Cardiac muscle cell (in vitro differentiated cells and primary cell): ENCODE results near the gene ORM2. TPM values are rescaled to one million over a fixed set of nuclear protein-coding genes. Genes with fewer than 3 reads are reported as not detected.

Experiments used
- DNase-seq, 2 donors: peaks; one replicate each; pipeline versions ENCODE4 v3.0.0 to v3.0.0-alpha.2; 2010 to 2017; ENCODE audit warnings: low read depth in 1 of 2, low spot score in 1 of 2
- H3K27ac ChIP-seq: fragments of 200-600 bp; sonication (generic); 2 replicates; pipeline ENCODE4 v1.5.1; 2016
- H3K27me3 ChIP-seq: fragments of 200-600 bp; sonication (generic); 2 replicates; pipeline ENCODE4 v1.6.0; 2016; ENCODE audit warnings: control low read depth
- H3K36me3 ChIP-seq: fragments of 200-600 bp; sonication (generic); 2 replicates; pipeline ENCODE4 v1.5.1; 2016; ENCODE audit warnings: control low read depth
- H3K4me1 ChIP-seq: fragments of 200-600 bp; sonication (generic); 2 replicates; pipeline ENCODE4 v1.8.1; 2017; ENCODE audit warnings: low read depth, mild to moderate bottlenecking, mixed run types
- H3K4me3 ChIP-seq: fragments of 200-600 bp; sonication (generic); 2 replicates; pipeline ENCODE4 v1.5.1; 2016; ENCODE audit warnings: mild to moderate bottlenecking
- H3K9me3 ChIP-seq: fragments of 200-600 bp; sonication (generic); 2 replicates; pipeline ENCODE4 v1.5.1; 2017; ENCODE audit warnings: low read depth, mild to moderate bottlenecking, control low read depth
- CTCF ChIP-seq: IDR thresholded peaks from 2 replicates; pipeline ENCODE4 v1.5.1; 2012; ENCODE audit warnings: low read depth, mild to moderate bottlenecking, low read length
- polyA plus RNA-seq: library from polyadenylated mRNA; unstranded; fragments of >200 nt; fragmentation: Nextera tagmentation; extraction: Ambion mirVana; gene quantifications from 2 replicates; pipeline ENCODE4 v1.2.1, GENCODE V29; 2016
- total RNA-seq: library from RNA; depleted of rRNA; stranded (reverse); fragments of >200 nt; gene quantifications from 2 replicates; pipeline ENCODE4 v1.2.3, GENCODE V29; 2016

The ORM2 gene
- total and polyA plus RNA-seq, 2 experiments from 2014 or later = not detected

DNA sequence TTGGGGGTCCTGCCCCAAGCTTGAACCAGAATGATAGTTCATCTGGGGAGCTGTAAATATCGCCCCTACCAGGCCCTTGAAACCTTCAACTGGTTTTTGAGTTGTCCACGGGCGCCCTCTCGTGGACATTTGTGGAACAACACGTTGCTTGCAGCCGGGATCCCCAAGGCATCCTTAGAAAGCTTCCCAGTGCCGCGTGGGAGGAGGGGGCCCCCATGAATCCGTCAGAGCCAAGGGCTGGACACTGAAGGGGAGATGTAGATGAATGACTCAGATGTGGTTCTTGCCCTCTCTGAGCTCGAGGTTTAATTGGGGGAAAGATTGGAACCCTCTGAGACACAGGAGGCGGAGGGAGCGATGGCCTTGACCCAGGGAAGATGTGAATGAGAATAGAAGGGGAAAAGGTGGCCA, 38.6 kb upstream of the ORM2 start:
- H3K9me3 ChIP-seq = no peaks in the 10 kb centered on the region
- peaks cover 10% of the 10 kb centered on the region for H3K36me3 ChIP-seq
- no peak overlapping the region for H3K4me3 ChIP-seq
- TF ChIP-seq CTCF = peak; percentile 80
- no peaks in the 10 kb centered on the region for H3K4me1 ChIP-seq
- DNase-seq = peak; percentile 69 to 73
- no peak overlapping the region for H3K27ac ChIP-seq
- H3K27me3 ChIP-seq = no peaks in the 10 kb centered on the region

DNA sequence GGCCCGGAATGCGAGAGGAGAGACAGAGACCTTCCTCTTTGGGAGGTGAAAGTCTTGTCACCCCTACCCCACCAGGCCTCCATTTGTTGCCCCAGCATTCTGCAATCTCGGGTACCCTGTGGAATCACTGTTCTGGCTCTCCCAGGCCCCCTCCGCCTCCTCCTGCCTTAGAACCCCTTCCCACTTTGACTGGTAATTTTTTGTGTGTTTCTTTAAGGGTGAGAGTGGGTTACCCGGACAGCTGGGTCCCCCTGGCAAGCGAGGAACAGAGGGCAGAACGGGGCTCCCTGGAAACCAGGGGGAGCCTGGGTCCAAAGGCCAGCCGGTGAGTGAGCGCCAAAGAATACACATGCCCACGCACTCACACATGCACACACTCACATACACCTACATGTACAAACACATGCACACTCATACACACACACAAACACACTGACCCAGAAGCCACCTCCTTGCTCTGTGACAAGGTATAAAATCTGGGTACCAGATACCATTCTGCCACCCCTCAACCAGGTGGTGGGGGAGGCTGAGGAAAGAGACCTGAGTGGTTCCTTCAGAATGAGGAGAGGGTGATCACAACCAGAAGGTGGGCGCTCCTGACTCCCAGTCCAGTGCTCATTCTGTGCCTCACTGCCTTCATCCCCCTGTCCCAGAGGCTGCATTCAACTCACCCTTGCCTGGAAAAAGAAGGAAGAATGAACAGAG, 37.6 kb upstream of the ORM2 start:
- TF ChIP-seq CTCF = no peak
- Histone ChIP-seq H3K4me3 (no peak overlapping the region), H3K27me3 (no peaks in the 10 kb centered on the region), H3K36me3 (peaks cover 10% of the 10 kb centered on the region), H3K9me3 (no peaks in the 10 kb centered on the region), H3K27ac (no peak overlapping the region), H3K4me1 (no peaks in the 10 kb centered on the region)
- no peak for DNase-seq

DNA sequence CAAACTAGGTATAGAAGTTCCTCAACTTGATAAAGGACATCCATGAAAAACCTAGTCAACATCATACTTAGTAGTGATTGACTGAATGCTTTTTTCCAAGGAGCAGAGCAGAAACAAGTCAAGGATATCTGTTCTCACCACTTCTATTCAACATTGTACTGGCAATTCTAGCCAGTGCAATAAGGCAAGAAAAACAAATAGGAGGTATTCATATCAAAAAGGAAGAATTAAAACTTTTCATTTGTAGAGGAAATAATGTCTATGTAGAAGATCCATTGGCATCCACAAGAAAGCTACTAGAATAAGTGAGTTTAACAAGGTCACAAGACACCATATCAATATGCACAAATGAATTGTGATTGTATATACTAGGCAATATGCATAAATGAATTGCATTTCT, 35.0 kb upstream of the ORM2 start:
- H3K27me3 ChIP-seq = no peaks in the 10 kb centered on the region
- no peak overlapping the region for H3K4me3 ChIP-seq
- DNase-seq = no peak
- H3K9me3 ChIP-seq = no peaks in the 10 kb centered on the region
- no peak overlapping the region for H3K27ac ChIP-seq
- H3K36me3 ChIP-seq = peaks cover 10% of the 10 kb centered on the region
- no peak for TF ChIP-seq CTCF
- H3K4me1 ChIP-seq = no peaks in the 10 kb centered on the region

DNA sequence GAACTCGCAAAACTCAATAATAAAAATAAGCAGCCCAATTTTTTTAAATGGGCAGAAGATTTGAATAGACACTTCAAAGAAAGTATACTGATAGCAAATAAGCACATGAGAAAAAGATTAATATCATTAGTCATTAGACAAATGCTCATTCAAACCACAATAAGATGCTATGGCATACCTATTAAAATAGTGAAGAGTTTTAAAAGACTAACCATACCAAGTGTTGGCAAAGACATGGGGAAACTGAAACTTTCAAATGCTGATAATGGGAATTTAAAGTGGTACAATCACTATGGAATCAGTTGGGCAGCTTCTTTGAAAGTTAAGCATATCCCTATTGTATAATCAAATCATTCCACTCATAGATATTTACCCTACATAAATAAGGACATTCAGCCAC, 33.3 kb upstream of the ORM2 start:
- Histone ChIP-seq H3K27ac (no peak overlapping the region), H3K4me1 (no peaks in the 10 kb centered on the region), H3K4me3 (no peak overlapping the region), H3K27me3 (no peaks in the 10 kb centered on the region), H3K36me3 (peaks cover 10% of the 10 kb centered on the region), H3K9me3 (no peaks in the 10 kb centered on the region)
- TF ChIP-seq CTCF = no peak
- no peak for DNase-seq

DNA sequence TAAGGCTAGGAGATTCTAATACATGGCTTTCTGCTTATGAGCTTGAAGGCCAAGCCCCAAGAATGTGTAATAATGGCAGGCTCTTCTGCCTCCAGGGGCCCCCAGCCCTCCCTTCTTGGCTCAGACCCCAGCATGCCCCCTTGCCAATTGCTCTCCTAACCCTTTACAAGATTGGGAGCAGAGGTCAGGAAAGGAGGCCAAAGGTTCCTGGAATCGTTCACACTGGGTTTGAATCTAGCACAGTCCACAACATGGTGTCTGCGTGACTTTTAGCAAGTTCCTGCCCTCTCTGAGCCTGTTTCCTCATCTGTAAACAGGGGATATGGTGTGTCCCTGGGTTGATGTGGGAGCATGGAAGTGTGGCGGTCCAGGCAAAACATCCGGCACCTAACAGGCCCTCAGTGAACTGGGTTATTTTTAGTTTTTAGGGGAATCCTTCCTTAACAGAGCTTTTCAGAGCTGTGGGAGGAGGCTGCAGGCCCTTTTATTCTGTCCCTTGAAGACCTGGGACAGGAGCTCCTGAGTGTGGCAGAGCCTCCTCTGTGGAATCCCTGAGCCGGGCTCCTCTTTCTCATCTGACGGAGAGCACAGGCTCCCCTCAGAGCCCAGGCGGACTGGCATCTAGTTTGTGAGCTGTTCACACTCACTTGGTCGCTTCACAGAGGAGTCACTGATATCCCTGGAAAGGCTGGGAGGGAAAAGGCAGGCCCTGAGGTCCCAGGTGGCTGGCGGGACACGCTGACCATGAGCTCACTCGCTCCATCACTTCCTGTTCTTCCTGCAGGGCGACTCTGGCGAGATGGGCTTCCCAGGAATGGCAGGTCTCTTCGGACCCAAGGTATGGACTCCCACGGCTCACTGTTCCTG, 30.1 kb upstream of the ORM2 start:
- no peak overlapping the region for H3K27ac ChIP-seq
- H3K4me1 ChIP-seq = no peaks in the 10 kb centered on the region
- H3K36me3 ChIP-seq = peaks cover 10% of the 10 kb centered on the region
- H3K27me3 ChIP-seq = no peaks in the 10 kb centered on the region
- DNase-seq = no peak
- H3K9me3 ChIP-seq = no peaks in the 10 kb centered on the region
- no peak for TF ChIP-seq CTCF
- H3K4me3 ChIP-seq = no peak overlapping the region
